Uterus (tissue), 2 donors: ENCODE results near the gene CXCL12.

Source experiments
- CTCF ChIP-seq, 4 experiments: fragments of 200-600 bp in 2 of 4; fragments of 450-650 bp in 2 of 4; sonication (generic) in 2 of 4; IDR thresholded peaks; one replicate each; pipeline ENCODE4 v1.5.1; 2016 to 2019; ENCODE audit warnings: antibody characterized with exemption in 4 of 4, mild to moderate bottlenecking in 2 of 4, moderate library complexity in 1 of 4
- POLR2A ChIP-seq, 2 donors: fragments of 450-650 bp; IDR thresholded peaks; one replicate each; pipeline ENCODE4 v1.6.1; 2016; ENCODE audit warnings: antibody characterized with exemption in 2 of 2, mild to moderate bottlenecking in 1 of 2, moderate library complexity in 1 of 2

GRCh38 chr10:44352316-44353127 is 32.4 kb downstream of the CXCL12 start:
- no peak for TF ChIP-seq CTCF (IDR thresholded peaks at IDR 0.05)
- TF ChIP-seq POLR2A (IDR thresholded peaks at IDR 0.05) = no peak
